22Rv1 (cell line): ENCODE results near the gene THRB.

Experiments used
- CTCF ChIP-seq: fragments of 450-650 bp; IDR thresholded peaks from 2 replicates; pipeline ENCODE4 v1.5.1; 2017; ENCODE audit warnings: mild to moderate bottlenecking
- ZFX ChIP-seq: fragments of 450-650 bp; IDR thresholded peaks from 2 replicates; pipeline ENCODE4 v1.6.1; 2017; ENCODE audit warnings: antibody characterized with exemption, borderline replicate concordance

DNA sequence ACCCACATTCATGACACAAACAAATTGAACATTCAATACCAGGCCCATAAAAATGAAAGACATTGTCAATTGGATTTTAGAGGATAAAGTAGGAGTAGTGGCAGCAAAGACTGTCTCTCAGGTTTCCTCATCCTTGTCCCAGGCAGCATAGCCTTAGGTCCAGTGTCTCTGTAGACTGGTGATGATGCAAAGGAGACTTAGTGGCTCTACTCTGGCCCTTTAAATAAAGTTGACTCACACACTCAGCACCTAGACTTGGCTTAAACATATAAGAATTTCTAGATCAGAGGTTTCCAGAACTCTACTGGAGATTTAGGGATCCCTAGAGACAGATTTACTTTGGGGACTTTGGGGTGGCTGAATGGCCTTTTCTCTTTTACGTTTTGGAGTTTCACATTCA, 382.9 kb downstream of the THRB start:
- TF ChIP-seq CTCF (no peak), ZFX (no peak)
